GM12801 (cell line): Measurements from ENCODE around the gene POU5F1.

Source experiments
- TF ChIP-seq, protein P1 (sequence below): IDR thresholded peaks from one replicate; pipeline ENCODE4 v1.5.1; 2011; ENCODE audit warnings: control low read depth; ENCODE audit not compliant: insufficient read length; ENCODE audit errors: extremely low read depth

POU5F1 gene

GRCh38 chr6:31139599-31139998 is 30.9 kb downstream of the POU5F1 start:
- TF ChIP-seq, protein P1, sequence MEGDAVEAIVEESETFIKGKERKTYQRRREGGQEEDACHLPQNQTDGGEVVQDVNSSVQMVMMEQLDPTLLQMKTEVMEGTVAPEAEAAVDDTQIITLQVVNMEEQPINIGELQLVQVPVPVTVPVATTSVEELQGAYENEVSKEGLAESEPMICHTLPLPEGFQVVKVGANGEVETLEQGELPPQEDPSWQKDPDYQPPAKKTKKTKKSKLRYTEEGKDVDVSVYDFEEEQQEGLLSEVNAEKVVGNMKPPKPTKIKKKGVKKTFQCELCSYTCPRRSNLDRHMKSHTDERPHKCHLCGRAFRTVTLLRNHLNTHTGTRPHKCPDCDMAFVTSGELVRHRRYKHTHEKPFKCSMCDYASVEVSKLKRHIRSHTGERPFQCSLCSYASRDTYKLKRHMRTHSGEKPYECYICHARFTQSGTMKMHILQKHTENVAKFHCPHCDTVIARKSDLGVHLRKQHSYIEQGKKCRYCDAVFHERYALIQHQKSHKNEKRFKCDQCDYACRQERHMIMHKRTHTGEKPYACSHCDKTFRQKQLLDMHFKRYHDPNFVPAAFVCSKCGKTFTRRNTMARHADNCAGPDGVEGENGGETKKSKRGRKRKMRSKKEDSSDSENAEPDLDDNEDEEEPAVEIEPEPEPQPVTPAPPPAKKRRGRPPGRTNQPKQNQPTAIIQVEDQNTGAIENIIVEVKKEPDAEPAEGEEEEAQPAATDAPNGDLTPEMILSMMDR, result no peak

DNA sequence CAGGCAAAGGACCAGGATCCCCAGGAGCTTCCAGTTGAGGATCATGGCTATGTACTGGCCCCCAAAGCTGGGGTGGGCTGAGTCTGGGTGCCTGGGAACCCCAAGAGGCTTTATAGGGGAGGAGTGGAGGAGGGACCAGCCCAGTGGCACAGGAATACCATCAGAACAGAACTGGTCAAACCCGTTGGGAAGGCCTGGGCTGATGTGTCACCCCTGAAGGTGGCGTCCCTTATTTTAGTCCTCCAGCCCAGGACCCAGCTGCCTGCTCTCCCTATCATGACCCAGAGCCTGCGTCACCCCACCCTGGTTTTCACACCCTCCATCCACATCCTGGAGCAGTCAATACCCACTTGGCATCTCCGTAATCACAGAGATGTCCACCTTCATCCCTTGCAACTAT is 31.5 kb downstream of the POU5F1 start, which contains the start of gene PSORS1C2:
TSS of gene PSORS1C2 (minus strand) at position 85 of the 400 bp plus-strand sequence. CDS start at position 45, 40 bp downstream.
- TF ChIP-seq, protein P1, result no peak

DNA sequence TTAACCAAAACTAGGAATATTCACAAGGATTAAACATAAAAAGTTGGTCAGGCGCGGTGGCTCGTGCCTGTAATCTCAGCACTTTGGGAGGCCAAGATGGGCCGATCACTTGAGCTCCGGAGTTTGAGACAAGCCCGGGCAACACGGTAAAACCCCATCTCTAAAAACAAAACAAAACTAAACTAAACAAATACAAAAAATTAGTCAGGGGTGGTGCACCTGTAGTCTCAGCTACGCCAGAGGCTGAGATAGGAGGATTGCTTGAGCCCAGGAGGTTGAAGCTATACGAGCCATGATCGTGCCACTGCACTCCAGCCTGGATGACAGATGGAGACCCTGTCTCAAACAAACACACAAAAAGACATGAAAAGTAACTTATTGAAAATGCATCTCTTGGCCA is 34.8 kb downstream of the POU5F1 start:
- TF ChIP-seq, protein P1, result no peak

DNA sequence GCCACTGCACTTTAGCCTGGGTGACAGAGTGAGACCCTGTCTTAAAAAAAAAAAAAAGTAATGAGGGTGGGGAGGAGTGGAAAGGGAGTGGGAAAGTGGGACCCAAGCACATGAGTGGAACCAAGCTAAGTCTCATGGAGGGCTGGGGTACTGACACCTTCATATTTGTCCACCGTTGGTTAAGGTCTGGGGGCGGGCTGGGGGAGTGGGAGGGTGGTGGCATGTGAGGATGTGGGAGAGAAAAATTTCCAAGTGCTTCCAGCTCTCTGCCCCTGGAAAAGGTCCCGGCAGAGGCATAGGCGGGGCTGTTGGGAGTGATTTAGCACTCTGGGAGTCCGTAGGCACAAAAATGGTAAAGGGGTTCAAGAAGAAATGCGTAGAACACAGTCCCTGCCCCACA is 37.7 kb downstream of the POU5F1 start:
- TF ChIP-seq, protein P1, result no peak

GRCh38 chr6:31131595-31131994 is 38.9 kb downstream of the POU5F1 start:
- TF ChIP-seq, protein P1, result no peak

- TF ChIP-seq, protein P1, result no peak
Measured at GRCh38 chr6:31130751-31131150, 39.7 kb downstream of the POU5F1 start.

DNA sequence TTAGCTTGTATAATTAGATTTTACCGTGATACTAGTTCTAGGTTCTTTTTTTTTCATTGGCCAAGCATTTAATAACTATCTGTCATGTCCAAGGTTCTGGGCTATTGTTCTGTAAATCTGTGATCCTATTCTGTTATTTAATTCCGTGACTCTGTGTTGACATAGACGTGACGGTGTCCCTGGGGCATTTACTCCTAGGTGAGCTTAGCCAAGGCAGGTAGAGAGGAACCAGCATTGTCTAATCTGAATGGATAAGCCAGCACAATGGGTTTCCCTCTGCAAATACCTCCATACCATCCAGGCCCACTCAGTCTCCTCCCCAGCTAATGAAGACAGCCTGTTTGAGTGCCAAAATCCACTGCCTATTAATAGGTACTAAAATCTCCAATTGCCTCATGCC is 41.4 kb downstream of the POU5F1 start:
- TF ChIP-seq, protein P1, result no peak
